IMR-90 (cell line): ENCODE results near the gene DGKE. TPM values are rescaled to one million over a fixed set of nuclear protein-coding genes. Genes with fewer than 3 reads are reported as not detected.

Source experiments
- ATAC-seq: fragments of 200-7000 bp; cut with Tn5 transposase; 2 replicates; pipeline ENCODE4 v1.9.1; 2020; ENCODE audit warnings: low read depth, mild to moderate bottlenecking, moderate library complexity
- BruUV-seq: library from RNA; stranded (reverse); fragments of 400-500 nt; replicated peaks from 2 replicates; lab custom pipeline; 2021; lab: Mats Ljungman, UMichigan
- CTCF ChIA-PET: fragments of 300-600 bp; formaldehyde crosslinking; extraction: SDS; loops from one replicate; lab custom pipeline; 2021; ENCODE audit warnings: antibody characterized with exemption; lab: Yijun Ruan, JAX
- POLR2A ChIA-PET: fragments of 300-600 bp; sonication (Branson Sonifier 250); formaldehyde crosslinking; loops from one replicate; lab custom pipeline; 2022; ENCODE audit warnings: antibody characterized with exemption; ENCODE audit not compliant: unreplicated experiment; lab: Charles Lee
- DNase-seq: peaks from one replicate; pipeline ENCODE4 v3.0.0; 2013
- H2AFZ ChIP-seq: replicated peaks from 2 replicates; pipeline ENCODE3; 2013; ENCODE audit warnings: low read length, mild to moderate bottlenecking; ENCODE audit not compliant: poor library complexity
- H2AK5ac ChIP-seq: 2 replicates; pipeline ENCODE4 v1.6.1; 2013; ENCODE audit warnings: low read depth, low read length, inconsistent platforms
- H2AK9ac ChIP-seq: replicated peaks from 2 replicates; pipeline ENCODE3; 2013; ENCODE audit warnings: mild to moderate bottlenecking, low read depth, low read length, moderate library complexity; ENCODE audit not compliant: poor library complexity
- H2BK120ac ChIP-seq: 2 replicates; pipeline ENCODE4 v1.6.1; 2013; ENCODE audit warnings: low read depth, low read length, inconsistent platforms
- H2BK15ac ChIP-seq: 3 replicates; pipeline ENCODE4 v1.6.1; 2013; ENCODE audit warnings: low read depth, low read length, inconsistent platforms
- H2BK20ac ChIP-seq: 2 replicates; pipeline ENCODE4 v1.6.1; 2013; ENCODE audit warnings: low read depth, mild to moderate bottlenecking, inconsistent platforms, low read length, moderate library complexity
- H2BK5ac ChIP-seq: 2 replicates; pipeline ENCODE4 v1.6.1; 2013; ENCODE audit warnings: mild to moderate bottlenecking, low read depth, low read length, inconsistent platforms; ENCODE audit not compliant: poor library complexity, severe bottlenecking
- H3K14ac ChIP-seq: replicated peaks from 2 replicates; pipeline ENCODE4 v1.6.1; 2013; ENCODE audit warnings: low read depth, low read length, inconsistent platforms
- H3K18ac ChIP-seq: 2 replicates; pipeline ENCODE4 v1.6.1; 2013; ENCODE audit warnings: low read depth, low read length, control low read depth
- H3K23ac ChIP-seq: 2 replicates; pipeline ENCODE4 v1.6.1; 2013; ENCODE audit warnings: low read depth, low read length, inconsistent platforms
- H3K27ac ChIP-seq: 2 replicates; pipeline ENCODE4 v1.5.1; 2013; ENCODE audit warnings: mild to moderate bottlenecking, control low read depth, low read length; ENCODE audit not compliant: insufficient read depth
- H3K27me3 ChIP-seq: 2 replicates; pipeline ENCODE4 v1.6.1; 2013; ENCODE audit warnings: low read length; ENCODE audit not compliant: control insufficient read depth, insufficient read depth
- H3K36me3 ChIP-seq: 2 replicates; pipeline ENCODE4 v1.6.1; 2013; ENCODE audit warnings: low read length, mixed read lengths; ENCODE audit not compliant: control insufficient read depth, insufficient read depth
- H3K4ac ChIP-seq: 2 replicates; pipeline ENCODE4 v1.6.1; 2013; ENCODE audit warnings: low read depth, low read length, inconsistent platforms
- H3K4me1 ChIP-seq: 2 replicates; pipeline ENCODE4 v1.6.1; 2013; ENCODE audit warnings: low read length, mixed read lengths; ENCODE audit not compliant: control insufficient read depth, insufficient read depth
- H3K4me2 ChIP-seq: 2 replicates; pipeline ENCODE4 v1.6.1; 2013; ENCODE audit warnings: low read depth, mild to moderate bottlenecking, control low read depth, low read length, moderate library complexity
- H3K4me3 ChIP-seq: 2 replicates; pipeline ENCODE4 v1.5.1; 2013; ENCODE audit warnings: low read depth, mild to moderate bottlenecking, control low read depth, low read length, moderate library complexity; ENCODE audit not compliant: insufficient read depth
- H3K56ac ChIP-seq: 2 replicates; pipeline ENCODE4 v1.6.1; 2013; ENCODE audit warnings: low read length, inconsistent platforms; ENCODE audit not compliant: insufficient read depth; ENCODE audit errors: extremely low read depth
- H3K79me1 ChIP-seq, 2 experiments: 2 replicates each; pipeline ENCODE4 v1.6.1; 2013; ENCODE audit warnings: low read length in 2 of 2, inconsistent platforms in 1 of 2, low read depth in 1 of 2
- H3K9ac ChIP-seq: 2 replicates; pipeline ENCODE4 v1.6.1; 2013; ENCODE audit warnings: low read depth, low read length, control low read depth
- H3K9me1 ChIP-seq: 2 replicates; pipeline ENCODE4 v1.6.1; 2013; ENCODE audit warnings: low read length, inconsistent platforms; ENCODE audit not compliant: insufficient read depth
- H3K9me3 ChIP-seq: 2 replicates; pipeline ENCODE4 v1.6.1; 2013; ENCODE audit warnings: low read length; ENCODE audit not compliant: control insufficient read depth, insufficient read depth
- H4K20me1 ChIP-seq: 2 replicates; pipeline ENCODE4 v1.6.1; 2013; ENCODE audit warnings: low read length, inconsistent platforms; ENCODE audit not compliant: insufficient read depth
- H4K5ac ChIP-seq: 2 replicates; pipeline ENCODE4 v1.6.1; 2013; ENCODE audit warnings: mild to moderate bottlenecking, low read depth, low read length, control low read depth
- H4K8ac ChIP-seq, 2 experiments: 2 replicates each; pipeline ENCODE4 v1.6.1; 2013; ENCODE audit warnings: low read depth in 2 of 2, low read length in 2 of 2, control low read depth in 1 of 2, inconsistent platforms in 1 of 2
- H4K91ac ChIP-seq: 2 replicates; pipeline ENCODE4 v1.6.1; 2013; ENCODE audit warnings: low read depth, low read length, inconsistent platforms; ENCODE audit not compliant: insufficient read depth
- RFX5 ChIP-seq: IDR thresholded peaks from 2 replicates; pipeline ENCODE4 v1.8.0; 2012; ENCODE audit warnings: low read depth, mild to moderate bottlenecking, low read length, moderate library complexity
- WGBS, 2 experiments: methylation state at CpG; one replicate each; pipeline versions ENCODE4 v1.1.5 to v1.1.7; 2013; ENCODE audit warnings: missing lambda C conversion rate in 2 of 2; ENCODE audit not compliant: insufficient read length in 1 of 2; ENCODE audit errors: extremely low coverage in 2 of 2; 5-methylcytosine and 5-hydroxymethylcytosine counted together
- dilution Hi-C: fragments of 300-500 bp; cut with HindIII; formaldehyde crosslinking; loops from one replicate; pipeline ENCODE4 v1.14.3; 2018; ENCODE audit warnings: low sequenced_read_pairs; ENCODE audit not compliant: unreplicated experiment
- in situ Hi-C: fragments of 300-500 bp; cut with MboI; formaldehyde crosslinking; loops from 3 replicates; pipeline ENCODE4 v1.14.3; 2019; ENCODE audit warnings: low sequenced_read_pairs, inconsistent platforms, mixed read lengths
- intact Hi-C: fragments of 100-400 bp; cut with micrococcal nuclease; formaldehyde crosslinking; loops from 2 replicates; pipeline ENCODE4 v1.10.0; 2022
- polyA plus RNA-seq, 3 experiments: library from polyadenylated mRNA; depleted of rRNA; stranded (reverse); fragments of >200 nt; gene quantifications; 2 replicates each; pipeline ENCODE4 v1.2.3, GENCODE V29; 2012; ENCODE audit warnings: low replicate concordance in 1 of 3
- total RNA-seq: library from RNA; depleted of rRNA; stranded (reverse); fragments of >200 nt; gene quantifications from 2 replicates; pipeline ENCODE4 v1.2.3, GENCODE V29; 2012

The DGKE gene
- total and polyA plus RNA-seq, 2 of the 4 experiments (the other 2 are of a cell fraction) = 3.9 to 5.0 TPM

DNA sequence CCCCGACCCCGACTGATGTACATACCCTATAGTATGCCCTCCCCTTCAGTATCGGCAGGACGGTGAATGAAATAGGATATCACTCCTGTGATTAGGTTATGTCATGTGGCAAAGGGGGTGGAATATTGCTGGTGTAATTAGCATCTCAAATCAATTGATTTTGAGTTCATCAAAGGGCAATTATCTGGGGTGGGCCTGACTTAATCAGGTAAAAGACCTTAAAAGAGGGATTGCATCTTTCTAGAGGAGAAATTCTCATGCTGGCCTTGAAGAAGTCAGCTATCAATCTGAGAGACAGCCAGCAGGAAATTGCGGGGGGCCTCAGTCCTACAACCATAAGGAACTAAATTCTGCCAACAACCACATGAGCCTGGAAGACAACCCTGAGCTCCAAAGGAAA is 69.6 kb downstream of the DGKE start:
- WGBS, 2 experiments = no CpG with 5 or more reads among the region's 5 CpGs
- Histone ChIP-seq H3K4ac (no peak overlapping the region), H3K23ac (no peak overlapping the region), H2BK120ac (no peak overlapping the region), H2AK5ac (no peak overlapping the region), H3K27ac (no peak overlapping the region), H2BK20ac (no peak overlapping the region), H3K27me3 (no peaks in the 10 kb centered on the region), H3K4me3 (no peak overlapping the region), H2AK9ac (no peak overlapping the region), H3K9me3 (no peaks in the 10 kb centered on the region), H3K79me1 (peaks cover 27 to 55% of the 10 kb centered on the region in 2 experiments), H4K8ac (no peak overlapping the region), H3K4me2 (no peak overlapping the region), H3K56ac (no peak overlapping the region), H2AFZ (no peak overlapping the region), H3K18ac (no peak overlapping the region), H4K91ac (no peak overlapping the region), H2BK5ac (no peak overlapping the region), H4K20me1 (peaks cover 4% of the 10 kb centered on the region; the same call in 1 of the 2 replicates), H3K9me1 (peaks cover 20% of the 10 kb centered on the region), H3K9ac (no peak overlapping the region), H2BK15ac (no peak overlapping the region), H4K5ac (no peak overlapping the region), H3K36me3 (peaks cover 66% of the 10 kb centered on the region), H3K14ac (no peak overlapping the region), H3K4me1 (peaks cover 5% of the 10 kb centered on the region; the same call in 1 of the 2 replicates)
- ChIA-PET POLR2A (no interaction called here), CTCF (interaction anchor here (0.7 kb wide), 1 partner anchor 574 kb away, joined by 3 read pairs; no protein-coding TSS in a partner anchor)
- BruUV-seq = no TSS peak
- ATAC-seq (no peak), DNase-seq (no peak)
- in situ Hi-C loops = no loop called here
- intact Hi-C loops = no loop called here
- dilution Hi-C loops = no loop called here
- no peak for TF ChIP-seq RFX5
